HCT116 (cell line): ENCODE results near the gene ZNF181. TPM values are rescaled to one million over a fixed set of nuclear protein-coding genes. Genes with fewer than 3 reads are reported as not detected.
A peak's percentile ranks its signal among the peaks of the same experiment; 100 is the strongest.

Source experiments
- ATAC-seq: fragments of 200-7000 bp; cut with Tn5 transposase; 2 replicates; pipeline ENCODE4 v1.9.1; 2020; ENCODE audit warnings: mild to moderate bottlenecking, moderate library complexity
- BruUV-seq: library from RNA; stranded (reverse); fragments of 400-500 nt; replicated peaks from 2 replicates; lab custom pipeline; 2021; lab: Mats Ljungman, UMichigan
- CTCF ChIA-PET: fragments of 300-600 bp; sonication (Branson Sonifier 250); formaldehyde crosslinking; loops from one replicate; lab custom pipeline; 2021; ENCODE audit warnings: antibody characterized with exemption; lab: Charles Lee
- POLR2A ChIA-PET: fragments of 300-600, 350-600 bp; sonication (Branson Sonifier 250); formaldehyde crosslinking; loops from one replicate; lab custom pipeline; 2021; ENCODE audit warnings: antibody characterized with exemption; lab: Charles Lee
- RAD21 ChIA-PET, 2 experiments: fragments of 300-600 bp; sonication (Branson Sonifier 250); formaldehyde crosslinking; loops; one replicate each; lab custom pipeline; 2023; ENCODE audit warnings: low total read pairs in 2 of 2; ENCODE audit not compliant: uncharacterized antibody in 2 of 2, unreplicated experiment in 2 of 2, low non-redundant PET in 1 of 2; lab: Charles Lee
- DNase-seq: peaks from one replicate; pipeline ENCODE4 v3.0.0-alpha.2; 2010; ENCODE audit warnings: low read depth, low spot score
- H2AFZ ChIP-seq: fragments of 200-600 bp; shearing (Covaris generic), sonication (generic); 2 replicates; pipeline ENCODE4 v1.6.1; 2017; ENCODE audit warnings: low read depth, mixed run types, mixed read lengths, antibody characterized with exemption, low read length; ENCODE audit not compliant: poor library complexity, severe bottlenecking
- H3K27ac ChIP-seq: 2 replicates; pipeline ENCODE4 v1.5.1; 2012; ENCODE audit warnings: low read depth, low read length
- H3K27me3 ChIP-seq: fragments of 200-600 bp; sonication (generic); 2 replicates; pipeline ENCODE4 v1.6.1; 2016; ENCODE audit warnings: mixed run types, low read length, mixed read lengths; ENCODE audit not compliant: insufficient read depth
- H3K36me3 ChIP-seq, 2 experiments: fragments of 200-500 bp in 1 of 2; fragments of 200-600 bp in 1 of 2; sonication (Bioruptor generic) in 1 of 2; sonication (generic) in 1 of 2; 2 replicates each; pipeline versions ENCODE4 v1.5.1 to v1.6.1; 2014 to 2016; ENCODE audit warnings: low read length in 2 of 2, inconsistent platforms in 1 of 2, mixed read lengths in 1 of 2, mixed run types in 1 of 2; ENCODE audit not compliant: insufficient read depth in 2 of 2, control insufficient read depth in 1 of 2
- H3K4me1 ChIP-seq, 2 experiments: fragments of 200-600 bp in 1 of 2; sonication (generic) in 1 of 2; 2 replicates each; pipeline versions ENCODE4 v1.5.1 to v1.6.1; 2012 to 2017; ENCODE audit warnings: low read length in 2 of 2, inconsistent platforms in 1 of 2, mild to moderate bottlenecking in 1 of 2, mixed read lengths in 1 of 2, mixed run types in 1 of 2, moderate library complexity in 1 of 2; ENCODE audit not compliant: insufficient read depth in 2 of 2, control insufficient read depth in 1 of 2
- H3K4me2 ChIP-seq: fragments of 200-600 bp; sonication (generic); 2 replicates; pipeline ENCODE4 v1.6.1; 2017; ENCODE audit warnings: mixed run types, low read length, mixed read lengths
- H3K4me3 ChIP-seq, 2 experiments: fragments of 200-600 bp in 1 of 2; sonication (generic) in 1 of 2; replicated peaks in 1 of 2; 2 replicates each; pipeline ENCODE4 v1.5.1; 2011 to 2016; ENCODE audit warnings: low read length in 2 of 2, control low read depth in 1 of 2, low read depth in 1 of 2, mild to moderate bottlenecking in 1 of 2, mixed read lengths in 1 of 2, mixed run types in 1 of 2
- H3K79me2 ChIP-seq: fragments of 200-600 bp; sonication (generic); 2 replicates; pipeline ENCODE4 v1.6.1; 2017; ENCODE audit warnings: mild to moderate bottlenecking, mixed run types, low read length, moderate library complexity, mixed read lengths; ENCODE audit not compliant: insufficient read depth
- H3K9ac ChIP-seq: fragments of 200-600 bp; sonication (generic); 2 replicates; pipeline ENCODE4 v1.6.1; 2016; ENCODE audit warnings: low read length, mixed read lengths
- H3K9me2 ChIP-seq: fragments of 200-600 bp; sonication (generic), shearing (Covaris generic); 2 replicates; pipeline ENCODE4 v1.6.1; 2017; ENCODE audit warnings: mixed run types, mild to moderate bottlenecking, moderate library complexity; ENCODE audit not compliant: insufficient read depth
- H3K9me3 ChIP-seq, 2 experiments: fragments of 200-500 bp in 1 of 2; fragments of 200-600 bp in 1 of 2; sonication (Bioruptor generic) in 1 of 2; sonication (generic) in 1 of 2; 2 replicates each; pipeline ENCODE4 v1.6.1; 2014 to 2017; ENCODE audit warnings: low read length in 2 of 2, mixed read lengths in 2 of 2, inconsistent platforms in 1 of 2, low read depth in 1 of 2, mild to moderate bottlenecking in 1 of 2, mixed run types in 1 of 2, moderate library complexity in 1 of 2; ENCODE audit not compliant: control insufficient read depth in 1 of 2, insufficient read depth in 1 of 2
- H4K20me1 ChIP-seq: fragments of 200-600 bp; sonication (generic), shearing (Covaris generic); 2 replicates; pipeline ENCODE4 v1.6.1; 2017; ENCODE audit warnings: mixed run types, mild to moderate bottlenecking, moderate library complexity; ENCODE audit not compliant: insufficient read depth
- CBX3 ChIP-seq: IDR thresholded peaks from 2 replicates; pipeline ENCODE4 v1.6.1; 2012; ENCODE audit warnings: low read depth
- FOSL1 ChIP-seq: IDR thresholded peaks from 2 replicates; pipeline ENCODE4 v1.6.1; 2012; ENCODE audit warnings: low read depth
- JUND ChIP-seq: IDR thresholded peaks from 2 replicates; pipeline ENCODE4 v1.6.1; 2012
- POLR2A ChIP-seq: IDR thresholded peaks from 2 replicates; pipeline ENCODE4 v1.7.0; 2011; ENCODE audit warnings: borderline replicate concordance; ENCODE audit not compliant: insufficient read depth, insufficient read length; ENCODE audit errors: extremely low read depth
- ZBTB33 ChIP-seq: IDR thresholded peaks from 2 replicates; pipeline ENCODE4 v1.6.1; 2011; ENCODE audit warnings: mild to moderate bottlenecking, low read length, moderate library complexity; ENCODE audit not compliant: insufficient replicate concordance; ENCODE audit errors: extremely low read depth
- ZFX ChIP-seq: fragments of 450-650 bp; IDR thresholded peaks from 2 replicates; pipeline ENCODE4 v1.6.1; 2017
- ZNF274 ChIP-seq: fragments of 200-500 bp; sonication (Bioruptor generic); IDR thresholded peaks from 2 replicates; pipeline ENCODE4 v1.6.1; 2014; ENCODE audit warnings: mild to moderate bottlenecking, low read depth, low read length, inconsistent platforms
- intact Hi-C: fragments of 100-400 bp; cut with micrococcal nuclease; formaldehyde crosslinking; loops from 2 replicates; pipeline ENCODE4 v1.10.0; 2022
- total RNA-seq: library from RNA; stranded (reverse); gene quantifications from one replicate; pipeline ENCODE4 v1.2.1, GENCODE V29; 2021; ENCODE audit not compliant: unreplicated experiment

ZNF181 gene
- total RNA-seq, 1 experiment from 2014 or later, result 4.0 TPM

GRCh38 chr19:34757441-34757840 lies 23.4 kb downstream of the ZNF181 start (continued):
- no peak for TF ChIP-seq ZBTB33
- no peak for TF ChIP-seq JUND
- TF ChIP-seq FOSL1, result no peak
- no peak for TF ChIP-seq CBX3
- TF ChIP-seq POLR2A, result no peak
- no peak for TF ChIP-seq ZFX

- Histone ChIP-seq H3K27ac (no peak overlapping the region), H3K9me3 (peaks cover 57 to 61% of the 10 kb centered on the region in 2 experiments), H3K27me3 (no peaks in the 10 kb centered on the region), H3K4me2 (no peak overlapping the region), H2AFZ (no peak overlapping the region), H3K4me1 (no peaks in the 10 kb centered on the region), H3K9me2 (no peaks in the 10 kb centered on the region), H3K36me3 (no peaks in the 10 kb centered on the region), H3K79me2 (no peaks in the 10 kb centered on the region), H3K4me3 (no peak overlapping the region), H3K9ac (no peak overlapping the region), H4K20me1 (no peaks in the 10 kb centered on the region)
- POLR2A ChIA-PET, result no interaction called here
- ATAC-seq (no peak), DNase-seq (no peak)
- no peak for TF ChIP-seq JUND
- peak; percentile 95 for TF ChIP-seq ZNF274
- RAD21 ChIA-PET, result no interaction called here
- CTCF ChIA-PET, result no interaction called here
- intact Hi-C loops, result no loop called here
- no TSS peak for BruUV-seq
Observed at GRCh38 chr19:34759218-34759917, 25.3 kb downstream of the ZNF181 start.
